Left renal pelvis (tissue), 4 donors: ENCODE results near the gene IP6K3. TPM values are rescaled to one million over a fixed set of nuclear protein-coding genes. Genes with fewer than 3 reads are reported as not detected.

Source experiments
- DNase-seq, 4 donors: peaks; one replicate each; pipeline ENCODE4 v3.0.0-alpha.2; 2013; ENCODE audit warnings: low read depth in 4 of 4, low spot score in 3 of 4
- polyA plus RNA-seq, 4 donors: library from polyadenylated mRNA; unstranded; fragments of 120-200 nt; gene quantifications; one replicate each; pipeline ENCODE4 v1.2.1, GENCODE V29; 2013; ENCODE audit not compliant: insufficient read length in 4 of 4

IP6K3 gene
- polyA plus RNA-seq, 4 donors, result 0.72 to 2.0 (median 1.1) TPM

GRCh38 chr6:33693186-33694105, 53.3 kb downstream of the IP6K3 start:
- no peak for DNase-seq

- DNase-seq, result no peak
Measured at GRCh38 chr6:33692760-33693158, 53.9 kb downstream of the IP6K3 start.

- DNase-seq, result no peak
Measured at GRCh38 chr6:33692078-33692759, 54.5 kb downstream of the IP6K3 start.

- no peak for DNase-seq
Measured at GRCh38 chr6:33691456-33692077, 55.1 kb downstream of the IP6K3 start.

- no peak for DNase-seq
Measured at GRCh38 chr6:33690766-33691165, 55.9 kb downstream of the IP6K3 start.

GRCh38 chr6:33689879-33690278, 56.8 kb downstream of the IP6K3 start:
- DNase-seq, result no peak

GRCh38 chr6:33689148-33689494, 57.6 kb downstream of the IP6K3 start:
- no peak for DNase-seq

GRCh38 chr6:33688451-33689147, 58.1 kb downstream of the IP6K3 start:
- DNase-seq, result no peak

GRCh38 chr6:33688006-33688405, 58.7 kb downstream of the IP6K3 start:
- no peak for DNase-seq

- DNase-seq, result no peak
Measured at GRCh38 chr6:33686981-33687975, 59.4 kb downstream of the IP6K3 start.

GRCh38 chr6:33686225-33686924, 60.3 kb downstream of the IP6K3 start:
- DNase-seq, result no peak

- no peak for DNase-seq
Measured at GRCh38 chr6:33685411-33686224, 61.1 kb downstream of the IP6K3 start.

GRCh38 chr6:33684983-33685382, 61.7 kb downstream of the IP6K3 start:
- DNase-seq, result no peak

GRCh38 chr6:33684428-33684896, 62.2 kb downstream of the IP6K3 start:
- no peak for DNase-seq

GRCh38 chr6:33683576-33684427, 62.9 kb downstream of the IP6K3 start:
- DNase-seq, result no peak

GRCh38 chr6:33683051-33683571, 63.6 kb downstream of the IP6K3 start:
- DNase-seq, result no peak

GRCh38 chr6:33682341-33682740, 64.4 kb downstream of the IP6K3 start:
- no peak for DNase-seq
